Aortic smooth muscle cell (primary cell): ENCODE measurements around the gene TEX261. TPM values are rescaled to one million over a fixed set of nuclear protein-coding genes. Genes with fewer than 3 reads are reported as not detected.

Experiments used
- total RNA-seq: library from RNA; depleted of rRNA; stranded (reverse); fragments of >200 nt; gene quantifications from 2 replicates; pipeline ENCODE4 v1.2.3, GENCODE V29; 2014

The TEX261 gene
- total RNA-seq: 30.4 and 36.3 TPM in 2 replicates

DNA sequence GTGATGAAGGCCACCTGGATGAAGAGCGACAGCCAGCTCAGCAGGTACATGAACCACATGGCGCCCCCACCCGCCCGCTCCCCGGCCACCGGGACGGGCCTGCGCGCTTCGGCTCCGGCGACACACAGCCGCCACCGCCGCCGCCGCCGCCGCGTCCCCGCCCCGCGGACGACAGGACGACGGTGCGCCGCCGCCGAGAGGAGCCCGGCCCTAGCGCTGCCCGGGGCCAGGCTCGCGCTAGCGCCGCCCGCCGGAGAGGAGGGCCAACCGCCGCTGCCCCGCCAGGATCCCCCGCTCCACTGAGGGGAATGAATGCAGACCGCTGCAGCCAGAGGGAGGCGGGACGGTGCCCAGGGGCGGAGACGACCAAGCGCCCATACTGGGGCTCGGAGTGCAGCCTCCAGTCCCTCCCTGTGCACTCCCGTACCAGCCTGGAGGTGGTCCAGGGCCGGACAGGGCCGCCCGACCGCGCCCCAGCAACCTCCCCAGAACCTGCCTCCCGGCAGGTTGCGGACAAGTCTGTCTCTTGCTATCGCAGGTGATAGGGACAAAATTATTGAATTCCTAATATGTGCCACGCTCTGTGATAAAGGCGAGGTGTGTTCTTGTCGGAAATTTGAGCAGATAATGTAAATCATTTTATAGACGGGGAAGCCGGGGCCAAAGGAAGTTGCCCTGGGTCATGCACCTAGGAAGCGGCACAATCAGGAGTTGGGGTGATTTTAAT is at the start of gene TEX261:
TSS of gene TEX261 (minus strand) at position 175 of the 727 bp plus-strand sequence. CDS start at position 59, 116 bp downstream.

DNA sequence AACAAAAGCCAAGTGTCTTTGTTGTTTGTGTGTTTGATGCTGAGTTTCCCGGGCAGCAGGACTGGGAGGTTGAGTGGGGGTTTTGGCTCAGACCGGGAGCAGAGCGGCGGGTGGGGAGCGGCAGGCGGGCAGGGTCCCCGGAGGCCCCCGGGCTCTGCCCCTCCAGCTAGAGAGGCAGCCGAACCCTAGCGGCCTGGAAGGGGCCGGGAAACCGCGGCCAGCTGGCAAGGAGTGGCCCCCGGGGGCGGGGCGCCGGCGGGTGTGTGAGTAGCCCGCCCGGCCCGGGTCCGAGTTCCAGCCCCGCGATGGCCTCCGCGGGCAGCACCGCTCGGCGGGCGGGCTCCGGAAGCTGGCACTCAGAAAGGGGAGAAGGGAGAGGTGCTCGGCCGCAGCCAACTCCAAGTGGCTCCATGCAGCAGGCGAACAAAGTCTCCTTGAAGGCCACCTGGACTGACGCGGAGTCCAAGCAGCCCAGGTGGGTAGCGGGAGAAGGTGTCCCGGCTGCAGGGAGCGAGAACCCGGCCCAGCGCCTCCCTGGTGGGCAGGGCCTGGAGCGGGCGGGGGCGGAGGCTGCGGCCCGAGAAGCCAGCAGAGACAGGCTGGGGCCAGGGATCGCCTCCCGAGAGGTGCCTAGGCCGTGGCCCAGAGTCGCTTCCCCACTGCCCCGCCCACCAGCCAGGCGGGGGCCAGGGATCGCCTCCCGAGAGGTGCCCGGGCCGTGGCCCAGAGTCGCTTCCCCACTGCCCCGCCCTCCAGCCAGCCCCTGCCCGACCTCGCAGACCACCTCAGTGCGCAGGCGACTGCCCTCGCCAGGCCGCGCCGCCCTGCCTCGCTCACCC is 16.1 kb downstream of the TEX261 start, which contains the start of gene ANKRD53:
TSS of gene ANKRD53 (plus strand) at position 290 of the 839 bp plus-strand sequence. CDS start at position 306, 16 bp downstream.

Other genes with a start within 250 kb of the TEX261 start
- gene ADD2, start 226.7 kb downstream of the TEX261 start, total RNA-seq: under 0.01 and 0.06 TPM in 2 replicates
- not detected in 2 replicates for gene FIGLA, start 204.2 kb downstream of the TEX261 start, total RNA-seq
- not detected in 2 replicates for gene CLEC4F, start 174.3 kb downstream of the TEX261 start, total RNA-seq
- not detected in 2 replicates for gene CD207, start 159.1 kb downstream of the TEX261 start, total RNA-seq
- 1.1 and 1.3 TPM in 2 replicates for gene VAX2, start 94.3 kb downstream of the TEX261 start, total RNA-seq
- gene ATP6V1B1, start 59.0 kb downstream of the TEX261 start, total RNA-seq: 1.3 TPM in 2 replicates
- gene ANKRD53, start 16.2 kb downstream of the TEX261 start, total RNA-seq: 0.37 and 0.40 TPM in 2 replicates
- 72.4 and 76.9 TPM in 2 replicates for gene NAGK, start 73.8 kb upstream of the TEX261 start, total RNA-seq
- gene MCEE, start 135.4 kb upstream of the TEX261 start, total RNA-seq: 24.6 and 30.3 TPM in 2 replicates
- 16.8 and 23.6 TPM in 2 replicates for gene MPHOSPH10, start 135.8 kb upstream of the TEX261 start, total RNA-seq
- gene PAIP2B, start 232.2 kb upstream of the TEX261 start, total RNA-seq: 0.12 and 0.26 TPM in 2 replicates